B cell (primary cell): ENCODE data around the gene PPP3R1. TPM values are rescaled to one million over a fixed set of nuclear protein-coding genes. Genes with fewer than 3 reads are reported as not detected.
A peak's percentile ranks its signal among the peaks of the same experiment; 100 is the strongest.

Experiments
- ATAC-seq: fragments of 200-7000 bp; cut with Tn5 transposase; one replicate; pipeline ENCODE4 v1.10.0; 2021; ENCODE audit warnings: low read depth, mild to moderate bottlenecking, moderate number of reproducible peaks, moderate library complexity
- CTCF ChIA-PET: fragments of 350-600 bp; sonication (Branson Sonifier 250); formaldehyde crosslinking; loops from one replicate; lab custom pipeline; 2021; ENCODE audit warnings: antibody characterized with exemption, inconsistent platforms; lab: Charles Lee
- POLR2A ChIA-PET: fragments of 350-600 bp; sonication (Branson Sonifier 250); formaldehyde crosslinking; loops from one replicate; lab custom pipeline; 2021; ENCODE audit warnings: antibody characterized with exemption; lab: Charles Lee
- DNase-seq: peaks from one replicate; pipeline ENCODE4 v3.0.0; 2013
- H2AFZ ChIP-seq: 2 replicates; pipeline ENCODE4 v1.6.1; 2012; ENCODE audit warnings: mild to moderate bottlenecking, low read depth, low read length; ENCODE audit not compliant: insufficient read depth, poor library complexity, severe bottlenecking
- H3K27ac ChIP-seq, 2 donors: 1 replicate in 1 of 2; 2 replicates in 1 of 2; pipeline ENCODE4 v1.5.1; 2012 to 2013; ENCODE audit warnings: low read length in 2 of 2, mild to moderate bottlenecking in 2 of 2, moderate library complexity in 1 of 2
- H3K27me3 ChIP-seq, 4 experiments: fragments of 200-600 bp in 1 of 4; sonication (generic) in 1 of 4; replicated peaks in 1 of 4; 1 replicate in 2 of 4; 2 replicates in 2 of 4; pipeline versions ENCODE4 v1.6.1 to v1.7.0; 2013 to 2016; ENCODE audit warnings: low read length in 3 of 4, mild to moderate bottlenecking in 2 of 4, mixed read lengths in 1 of 4, moderate library complexity in 1 of 4; ENCODE audit not compliant: insufficient read depth in 4 of 4, control insufficient read depth in 3 of 4; ENCODE audit errors: control extremely low read depth in 1 of 4
- H3K36me3 ChIP-seq, 2 experiments: replicated peaks in 1 of 2; 1 replicate in 1 of 2; 2 replicates in 1 of 2; pipeline versions ENCODE4 v1.6.1 to v1.7.1; 2013; ENCODE audit warnings: low read length in 1 of 2; ENCODE audit not compliant: insufficient read depth in 2 of 2, control insufficient read depth in 1 of 2; ENCODE audit errors: control extremely low read depth in 1 of 2, extremely low read depth in 1 of 2
- H3K4me1 ChIP-seq, 2 donors: fragments of 200-600 bp in 1 of 2; sonication (generic) in 1 of 2; 1 replicate in 1 of 2; 2 replicates in 1 of 2; pipeline versions ENCODE4 v1.5.1 to v1.6.1; 2013 to 2017; ENCODE audit warnings: low read length in 2 of 2; ENCODE audit not compliant: control insufficient read depth in 2 of 2, insufficient read depth in 2 of 2
- H3K4me2 ChIP-seq: replicated peaks from 2 replicates; pipeline ENCODE3; 2012; ENCODE audit warnings: mild to moderate bottlenecking, low read depth, low read length; ENCODE audit not compliant: poor library complexity, severe bottlenecking
- H3K4me3 ChIP-seq, 5 experiments: fragments of 200-600 bp in 1 of 5; sonication (generic) in 1 of 5; 1 replicate in 3 of 5; 2 replicates in 2 of 5; pipeline versions ENCODE4 v1.5.1 to v1.7.0; 2011 to 2016; ENCODE audit warnings: low read length in 4 of 5, mild to moderate bottlenecking in 4 of 5, low read depth in 2 of 5, control low read depth in 1 of 5, moderate library complexity in 1 of 5; ENCODE audit not compliant: insufficient read depth in 1 of 5; ENCODE audit errors: control extremely low read depth in 1 of 5, extremely low read depth in 1 of 5
- H3K79me2 ChIP-seq: fragments of 200-600 bp; sonication (generic); one replicate; pipeline ENCODE4 v1.6.0; 2016; ENCODE audit warnings: low read length; ENCODE audit not compliant: control insufficient read depth, insufficient read depth
- H3K9ac ChIP-seq: fragments of 200-600 bp; sonication (generic); 2 replicates; pipeline ENCODE4 v1.6.1; 2017; ENCODE audit warnings: mild to moderate bottlenecking, low read length, moderate library complexity
- H3K9me3 ChIP-seq, 3 donors: one replicate each; pipeline versions ENCODE4 v1.6.1 to v1.7.1; 2013; ENCODE audit warnings: low read length in 2 of 3; ENCODE audit not compliant: control insufficient read depth in 2 of 3, insufficient read depth in 1 of 3; ENCODE audit errors: control extremely low read depth in 1 of 3
- H4K20me1 ChIP-seq: 2 replicates; pipeline ENCODE4 v1.6.0; 2012; ENCODE audit warnings: mild to moderate bottlenecking, low read length; ENCODE audit not compliant: insufficient read depth, control insufficient read depth, poor library complexity, severe bottlenecking
- H3K27ac Mint-ChIP-seq: one replicate; pipeline ENCODE4 v1.8.0; 2021; ENCODE audit warnings: mixed read lengths
- H3K27me3 Mint-ChIP-seq: one replicate; pipeline ENCODE4 v1.8.0; 2021; ENCODE audit warnings: mixed read lengths
- H3K4me1 Mint-ChIP-seq: one replicate; pipeline ENCODE4 v1.8.0; 2021; ENCODE audit warnings: mixed read lengths
- H3K4me3 Mint-ChIP-seq: one replicate; pipeline ENCODE4 v1.8.0; 2021; ENCODE audit warnings: mixed read lengths
- H3K9me3 Mint-ChIP-seq: one replicate; pipeline ENCODE4 v1.8.0; 2022; ENCODE audit warnings: mixed read lengths; ENCODE audit not compliant: insufficient read depth
- EZH2 ChIP-seq: IDR thresholded peaks from 2 replicates; pipeline ENCODE4 v1.6.1; 2012; ENCODE audit warnings: borderline replicate concordance, low read depth, mild to moderate bottlenecking, moderate library complexity, low read length; ENCODE audit not compliant: insufficient read depth, poor library complexity, severe bottlenecking
- WGBS: methylation state at CpG from one replicate; pipeline ENCODE4 v1.1.5; 2013; ENCODE audit warnings: missing lambda C conversion rate; ENCODE audit not compliant: insufficient coverage; 5-methylcytosine and 5-hydroxymethylcytosine counted together
- intact Hi-C: fragments of 100-400 bp; cut with micrococcal nuclease; formaldehyde crosslinking; loops from one replicate; pipeline ENCODE4 v1.10.0; 2022
- polyA plus RNA-seq: library from polyadenylated mRNA; depleted of rRNA; stranded (reverse); fragments of >200 nt; gene quantifications from 2 replicates; pipeline ENCODE4 v1.2.3, GENCODE V29; 2012
- total RNA-seq, 2 donors: library from RNA; stranded (reverse); fragments of 120-200 nt in 1 of 2; gene quantifications; 1 replicate in 1 of 2; 2 replicates in 1 of 2; pipeline versions ENCODE4 v1.2.3 to v1.2.4, GENCODE V29; 2013 to 2022
- TF ChIP-seq, protein P1 (sequence below): fragments of 200-600 bp; IDR thresholded peaks from one replicate; pipeline ENCODE4 v1.8.0; 2022; ENCODE audit warnings: antibody characterized with exemption, mild to moderate bottlenecking

Gene PPP3R1
- total and polyA plus RNA-seq, 2 donors (not counting 1 experiment from before 2014, with no cell fraction given): 17.9 to 55.6 TPM

GRCh38 chr2:68251187-68251854 lies 1.0 kb downstream of the PPP3R1 start:
- Histone ChIP-seq H3K36me3 (peaks cover 0 to 2% of the 10 kb centered on the region in 2 experiments), H3K27me3 (no peaks in the 10 kb centered on the region), H3K9ac (peak overlapping the region; percentile 97), H3K4me2 (peak overlapping the region; percentile 96), H3K4me3 (peak overlapping the region; percentile 76 to 97 (median 96)), H4K20me1 (peaks cover 28% of the 10 kb centered on the region), H3K9me3 (no peaks in the 10 kb centered on the region), H2AFZ (peak overlapping the region; percentile 74), H3K79me2 (peaks cover 71% of the 10 kb centered on the region), H3K4me1 (peaks cover 39 to 55% of the 10 kb centered on the region in 2 donors), H3K27ac (peak overlapping the region; percentile 86 to 92)
- DNase-seq (peak; percentile 92), ATAC-seq (peak; percentile 60)
- under 1% methylated on average over 33 of the region's 41 CpGs for WGBS
- peak overlapping the region; percentile 93 for H3K27ac Mint-ChIP-seq
- intact Hi-C loops: loop anchor here (1.0 to 10.0 kb wide), 5 partner anchors 15 to 533 kb away; no protein-coding TSS in a partner anchor
- CTCF ChIA-PET: interaction anchor here (1.3 to 4.0 kb wide), 4 partner anchors 54 to 190 kb away, joined by 3 to 26 read pairs (median 12); no protein-coding TSS in a partner anchor
- POLR2A ChIA-PET: interaction anchor here (0.7 kb wide), 1 partner anchor 94 kb away, joined by 5 read pairs; the partner anchor contains the start of gene PNO1
- H3K4me3 Mint-ChIP-seq: peak overlapping the region; percentile 90
- H3K9me3 Mint-ChIP-seq: no peaks in the 10 kb centered on the region
- H3K4me1 Mint-ChIP-seq: peaks cover 36% of the 10 kb centered on the region
- TF ChIP-seq, protein P1, sequence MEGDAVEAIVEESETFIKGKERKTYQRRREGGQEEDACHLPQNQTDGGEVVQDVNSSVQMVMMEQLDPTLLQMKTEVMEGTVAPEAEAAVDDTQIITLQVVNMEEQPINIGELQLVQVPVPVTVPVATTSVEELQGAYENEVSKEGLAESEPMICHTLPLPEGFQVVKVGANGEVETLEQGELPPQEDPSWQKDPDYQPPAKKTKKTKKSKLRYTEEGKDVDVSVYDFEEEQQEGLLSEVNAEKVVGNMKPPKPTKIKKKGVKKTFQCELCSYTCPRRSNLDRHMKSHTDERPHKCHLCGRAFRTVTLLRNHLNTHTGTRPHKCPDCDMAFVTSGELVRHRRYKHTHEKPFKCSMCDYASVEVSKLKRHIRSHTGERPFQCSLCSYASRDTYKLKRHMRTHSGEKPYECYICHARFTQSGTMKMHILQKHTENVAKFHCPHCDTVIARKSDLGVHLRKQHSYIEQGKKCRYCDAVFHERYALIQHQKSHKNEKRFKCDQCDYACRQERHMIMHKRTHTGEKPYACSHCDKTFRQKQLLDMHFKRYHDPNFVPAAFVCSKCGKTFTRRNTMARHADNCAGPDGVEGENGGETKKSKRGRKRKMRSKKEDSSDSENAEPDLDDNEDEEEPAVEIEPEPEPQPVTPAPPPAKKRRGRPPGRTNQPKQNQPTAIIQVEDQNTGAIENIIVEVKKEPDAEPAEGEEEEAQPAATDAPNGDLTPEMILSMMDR: peak; percentile 77
- no peak for TF ChIP-seq EZH2
- no peaks in the 10 kb centered on the region for H3K27me3 Mint-ChIP-seq
